HFFc6 (cell line): ENCODE measurements around the gene ZNF853. TPM values are rescaled to one million over a fixed set of nuclear protein-coding genes. Genes with fewer than 3 reads are reported as not detected.

Experiments
- DNase-seq: peaks from one replicate; pipeline ENCODE4 v3.0.0-alpha.2; 2018
- H3K27ac Mint-ChIP-seq: 2 replicates; pipeline ENCODE4 v1.8.0; 2020; ENCODE audit warnings: mild to moderate bottlenecking, mixed read lengths
- H3K27me3 Mint-ChIP-seq: 2 replicates; pipeline ENCODE4 v1.8.0; 2021; ENCODE audit warnings: mild to moderate bottlenecking, moderate library complexity, mixed read lengths; ENCODE audit not compliant: insufficient read depth
- H3K36me3 Mint-ChIP-seq: 2 replicates; pipeline ENCODE4 v1.8.0; 2021; ENCODE audit warnings: low read depth, mixed read lengths
- H3K4me1 Mint-ChIP-seq: 2 replicates; pipeline ENCODE4 v1.8.0; 2020; ENCODE audit warnings: low read depth, mixed read lengths
- H3K4me3 Mint-ChIP-seq: 2 replicates; pipeline ENCODE4 v1.8.0; 2020; ENCODE audit warnings: mild to moderate bottlenecking, moderate library complexity, mixed read lengths
- H3K9me3 Mint-ChIP-seq: 2 replicates; pipeline ENCODE4 v1.8.0; 2020; ENCODE audit warnings: mild to moderate bottlenecking, mixed read lengths
- total RNA-seq, 6 experiments: library from RNA; stranded (reverse); fragmentation: NEBNext Ultra II Directional; extraction: Animal tissue kit (Norgen Biotek cat#: 25700); gene quantifications; 2 replicates in 1 of 6; 3 replicates in 5 of 6; pipeline ENCODE4 v1.2.3, GENCODE V29; 2021
- TF ChIP-seq, protein P1 (sequence below): fragments of 200-600 bp; sonication (generic); IDR thresholded peaks from 2 replicates; pipeline ENCODE4 v1.5.0; 2021; ENCODE audit warnings: antibody characterized with exemption, mild to moderate bottlenecking

ZNF853 gene
- total RNA-seq, 6 experiments from 2014 or later = 0.05 to 0.07 (median 0.06) TPM; not detected in 3

DNA sequence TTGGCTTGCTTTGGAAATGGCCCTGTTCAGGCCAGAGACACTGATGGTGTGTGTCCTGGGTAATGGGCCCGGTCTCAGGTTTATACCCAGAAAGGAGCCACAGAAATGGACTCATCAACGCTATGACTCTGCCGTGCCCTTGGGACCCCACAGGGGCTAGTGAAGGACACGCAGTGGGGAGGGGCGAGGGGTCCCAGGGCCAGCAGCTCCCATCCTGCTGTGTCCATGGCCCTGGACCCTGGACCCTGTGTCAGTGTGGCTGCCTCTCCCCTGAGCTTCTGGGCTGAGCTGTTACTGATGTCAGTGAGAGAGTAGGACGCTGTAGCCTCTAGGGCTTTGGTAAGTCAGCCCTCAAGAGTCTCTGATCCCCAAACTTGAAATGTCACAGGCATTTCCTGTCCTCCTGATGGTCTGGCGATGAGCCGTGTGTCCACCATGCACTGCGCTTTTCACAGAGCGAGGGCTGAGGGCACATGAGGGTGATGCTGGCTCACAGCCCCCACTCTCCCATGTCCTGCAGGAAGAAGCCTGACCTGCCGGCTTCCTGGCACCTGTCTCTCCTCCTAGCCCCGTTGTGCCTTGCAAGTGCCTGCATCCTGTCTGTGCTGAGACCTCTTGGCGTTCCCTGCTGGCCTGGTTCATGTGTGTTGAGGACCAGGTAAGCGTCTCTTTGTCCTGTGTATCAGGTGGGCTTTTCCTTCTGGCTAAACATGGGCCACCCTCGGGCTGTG, 26.1 kb downstream of the ZNF853 start:
- TF ChIP-seq, protein P1, sequence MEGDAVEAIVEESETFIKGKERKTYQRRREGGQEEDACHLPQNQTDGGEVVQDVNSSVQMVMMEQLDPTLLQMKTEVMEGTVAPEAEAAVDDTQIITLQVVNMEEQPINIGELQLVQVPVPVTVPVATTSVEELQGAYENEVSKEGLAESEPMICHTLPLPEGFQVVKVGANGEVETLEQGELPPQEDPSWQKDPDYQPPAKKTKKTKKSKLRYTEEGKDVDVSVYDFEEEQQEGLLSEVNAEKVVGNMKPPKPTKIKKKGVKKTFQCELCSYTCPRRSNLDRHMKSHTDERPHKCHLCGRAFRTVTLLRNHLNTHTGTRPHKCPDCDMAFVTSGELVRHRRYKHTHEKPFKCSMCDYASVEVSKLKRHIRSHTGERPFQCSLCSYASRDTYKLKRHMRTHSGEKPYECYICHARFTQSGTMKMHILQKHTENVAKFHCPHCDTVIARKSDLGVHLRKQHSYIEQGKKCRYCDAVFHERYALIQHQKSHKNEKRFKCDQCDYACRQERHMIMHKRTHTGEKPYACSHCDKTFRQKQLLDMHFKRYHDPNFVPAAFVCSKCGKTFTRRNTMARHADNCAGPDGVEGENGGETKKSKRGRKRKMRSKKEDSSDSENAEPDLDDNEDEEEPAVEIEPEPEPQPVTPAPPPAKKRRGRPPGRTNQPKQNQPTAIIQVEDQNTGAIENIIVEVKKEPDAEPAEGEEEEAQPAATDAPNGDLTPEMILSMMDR = no peak
- DNase-seq = no peak
- H3K36me3 Mint-ChIP-seq = peaks cover 18% of the 10 kb centered on the region
- peaks cover 22% of the 10 kb centered on the region for H3K4me1 Mint-ChIP-seq
- no peaks in the 10 kb centered on the region for H3K9me3 Mint-ChIP-seq
- no peak overlapping the region for H3K27ac Mint-ChIP-seq
- H3K27me3 Mint-ChIP-seq = no peaks in the 10 kb centered on the region
- H3K4me3 Mint-ChIP-seq = no peak overlapping the region

DNA sequence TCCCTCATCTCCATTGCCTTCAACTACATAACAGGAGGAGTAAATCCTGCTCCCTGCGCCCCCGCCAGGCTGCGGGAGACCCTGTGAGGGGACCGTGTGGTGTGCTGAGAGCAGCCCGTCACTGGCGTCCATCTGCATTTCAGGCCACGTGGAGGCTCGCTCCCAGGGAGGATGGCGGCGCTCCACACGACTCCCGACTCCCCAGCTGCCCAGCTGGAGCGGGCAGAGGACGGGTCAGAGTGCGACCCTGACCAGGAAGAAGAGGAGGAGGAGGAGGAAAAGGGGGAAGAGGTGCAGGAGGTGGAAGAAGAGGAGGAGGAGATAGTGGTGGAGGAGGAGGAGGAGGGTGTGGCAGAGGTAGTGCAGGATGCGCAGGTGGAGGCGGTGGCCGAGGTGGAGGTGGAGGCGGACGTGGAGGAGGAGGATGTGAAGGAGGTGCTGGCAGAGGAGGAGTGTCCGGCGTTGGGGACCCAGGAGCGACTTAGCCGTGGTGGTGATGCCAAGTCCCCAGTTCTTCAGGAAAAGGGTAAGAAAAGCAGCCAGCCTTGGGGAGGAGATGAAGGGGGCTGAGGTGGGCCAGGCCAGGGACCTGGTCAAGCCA, 26.9 kb downstream of the ZNF853 start:
- H3K9me3 Mint-ChIP-seq = no peaks in the 10 kb centered on the region
- H3K36me3 Mint-ChIP-seq = peaks cover 18% of the 10 kb centered on the region
- TF ChIP-seq, protein P1 = no peak
- DNase-seq = no peak
- H3K27me3 Mint-ChIP-seq = no peaks in the 10 kb centered on the region
- no peak overlapping the region for H3K4me3 Mint-ChIP-seq
- no peak overlapping the region; the same call in 1 of the 2 replicates for H3K27ac Mint-ChIP-seq
- H3K4me1 Mint-ChIP-seq = peaks cover 22% of the 10 kb centered on the region

DNA sequence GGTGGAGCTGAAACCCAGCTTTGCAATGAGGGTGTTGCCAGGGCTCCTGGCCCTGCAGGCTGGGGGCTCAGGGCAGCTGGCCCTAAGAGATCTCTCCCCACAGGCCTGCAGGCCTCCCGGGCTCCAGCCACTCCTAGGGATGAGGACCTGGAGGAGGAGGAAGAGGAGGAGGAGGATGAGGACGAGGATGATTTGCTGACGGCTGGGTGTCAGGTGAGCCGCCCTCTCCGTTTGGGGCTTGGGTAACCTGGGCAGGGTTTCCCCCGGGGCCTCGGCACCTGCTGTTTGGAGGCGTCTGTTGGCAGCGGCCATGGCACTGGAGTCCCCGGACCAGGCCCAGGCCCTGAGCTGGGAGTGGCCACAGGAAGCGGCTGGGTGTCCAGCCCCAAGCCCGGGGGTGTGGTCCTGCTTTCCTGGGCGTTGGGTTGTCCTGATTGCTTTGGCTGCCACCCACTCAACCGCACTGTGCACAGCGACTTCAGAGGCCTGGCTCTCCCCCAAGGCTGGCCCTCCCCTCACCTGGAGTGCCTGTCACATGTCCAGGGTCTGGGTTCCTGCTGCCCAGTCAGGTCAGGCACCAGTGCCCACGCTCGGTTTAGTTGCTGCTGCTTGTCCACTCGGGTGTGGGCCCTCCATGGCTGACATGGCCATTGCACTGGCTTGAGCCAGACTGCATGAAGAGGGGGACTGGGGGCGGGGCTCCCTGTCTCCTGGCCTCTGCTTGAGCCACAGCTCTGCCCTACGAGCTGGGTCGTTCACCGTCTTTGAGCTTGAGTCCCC, 27.6 kb downstream of the ZNF853 start:
- H3K4me3 Mint-ChIP-seq = no peak overlapping the region
- peaks cover 18% of the 10 kb centered on the region for H3K36me3 Mint-ChIP-seq
- TF ChIP-seq, protein P1 = no peak
- no peak for DNase-seq
- H3K9me3 Mint-ChIP-seq = no peaks in the 10 kb centered on the region
- H3K27me3 Mint-ChIP-seq = no peaks in the 10 kb centered on the region
- peaks cover 19% of the 10 kb centered on the region for H3K4me1 Mint-ChIP-seq
- H3K27ac Mint-ChIP-seq = no peak overlapping the region

DNA sequence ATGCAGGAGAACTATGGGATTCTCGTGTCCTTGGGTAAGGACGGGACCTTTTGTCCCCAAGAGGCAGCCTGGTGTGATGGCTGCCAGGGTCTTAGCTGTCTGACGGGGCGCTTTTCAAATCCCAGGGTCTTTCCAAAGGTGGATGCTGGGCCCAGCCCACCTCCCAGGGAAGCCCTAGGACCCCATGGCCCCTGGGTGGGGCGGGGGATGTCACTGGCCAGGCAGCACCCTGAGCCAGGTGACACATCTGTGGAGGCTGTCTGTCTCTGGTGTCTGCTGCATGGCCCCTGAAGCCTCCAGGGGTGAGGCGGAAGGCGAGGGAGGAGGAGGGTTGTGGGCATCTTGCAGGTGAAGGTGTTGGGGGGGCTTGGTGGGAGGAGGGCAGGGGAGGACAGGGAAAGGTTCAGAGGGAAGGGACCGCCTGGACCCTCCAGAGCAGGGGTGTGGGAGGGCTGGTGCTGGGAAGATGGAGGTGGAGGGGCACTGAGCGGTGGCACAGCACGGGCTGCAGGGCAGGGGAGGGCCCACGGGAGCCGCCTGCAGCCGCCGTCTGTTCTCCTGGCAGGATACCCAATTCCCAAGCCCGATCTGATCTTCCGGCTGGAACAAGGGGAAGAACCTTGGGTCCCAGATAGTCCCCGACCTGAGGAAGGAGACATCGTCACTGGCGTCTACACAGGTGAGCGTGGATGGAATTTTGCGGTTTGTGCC, 28.7 kb downstream of the ZNF853 start:
- Mint-ChIP-seq H3K9me3 (no peaks in the 10 kb centered on the region), H3K4me1 (peaks cover 9% of the 10 kb centered on the region), H3K4me3 (no peak overlapping the region), H3K27ac (no peak overlapping the region), H3K27me3 (no peaks in the 10 kb centered on the region), H3K36me3 (peaks cover 14% of the 10 kb centered on the region)
- no peak for DNase-seq
- TF ChIP-seq, protein P1 = no peak

DNA sequence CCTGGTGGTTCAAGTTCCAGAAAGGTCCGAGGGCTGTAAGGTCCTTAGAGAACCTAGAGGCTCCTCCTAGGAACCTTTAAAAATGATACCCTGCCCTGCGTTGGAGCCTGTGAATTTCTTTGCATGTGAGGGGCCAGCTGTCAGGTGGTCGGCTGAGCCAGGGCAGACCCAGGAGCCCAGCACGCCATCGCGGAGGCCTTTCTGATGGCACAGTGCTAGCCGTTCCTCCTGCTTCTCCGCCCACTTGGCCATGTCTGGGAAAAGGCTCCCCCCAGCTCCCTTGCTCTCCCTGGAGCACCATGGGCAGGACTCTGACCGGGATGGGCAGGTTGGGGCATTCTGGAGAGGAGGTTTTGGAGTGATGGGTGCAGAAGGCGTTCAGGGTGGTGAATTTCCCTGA, 29.3 kb downstream of the ZNF853 start:
- Mint-ChIP-seq H3K36me3 (peaks cover 14% of the 10 kb centered on the region), H3K4me3 (no peak overlapping the region), H3K27ac (no peak overlapping the region), H3K4me1 (peaks cover 5% of the 10 kb centered on the region; the same call in 1 of the 2 replicates), H3K27me3 (no peaks in the 10 kb centered on the region), H3K9me3 (no peaks in the 10 kb centered on the region)
- TF ChIP-seq, protein P1 = no peak
- DNase-seq = no peak
